T-cell (primary cell): Measurements from ENCODE around the gene RIPOR1. TPM values are rescaled to one million over a fixed set of nuclear protein-coding genes. Genes with fewer than 3 reads are reported as not detected.

Source experiments
- ATAC-seq, 4 experiments: fragments of 200-7000 bp in 3 of 4; fragments of 150-1000 bp in 1 of 4; cut with Tn5 transposase; replicated peaks in 1 of 4; 1 replicate in 3 of 4; 2 replicates in 1 of 4; pipeline ENCODE4 v1.10.0; 2021; ENCODE audit warnings: moderate library complexity in 3 of 4, mild to moderate bottlenecking in 2 of 4, moderate number of reproducible peaks in 1 of 4
- CTCF ChIA-PET, 2 donors: fragments of 300-600 bp; sonication (Branson Sonifier 250); formaldehyde crosslinking; loops; one replicate each; lab custom pipeline; 2022; ENCODE audit warnings: antibody characterized with exemption in 2 of 2; lab: Charles Lee
- POLR2A ChIA-PET, 2 donors: fragments of 300-600 bp; sonication (Branson Sonifier 250); formaldehyde crosslinking; loops; one replicate each; lab custom pipeline; 2022; ENCODE audit warnings: antibody characterized with exemption in 2 of 2; lab: Charles Lee
- DNase-seq, 35 experiments: peaks; one replicate each; pipeline versions ENCODE4 v3.0.0 to v3.0.0-alpha.2; 2013 to 2023
- H3K27ac ChIP-seq: one replicate; pipeline ENCODE4 v1.5.1; 2013; ENCODE audit warnings: low read length
- H3K27me3 ChIP-seq, 2 experiments: replicated peaks in 1 of 2; 1 replicate in 1 of 2; 2 replicates in 1 of 2; pipeline versions ENCODE4 v1.6.1 to v1.7.0; 2013; ENCODE audit warnings: low read length in 1 of 2, mixed read lengths in 1 of 2; ENCODE audit not compliant: control insufficient read depth in 2 of 2, insufficient read depth in 2 of 2; ENCODE audit errors: extremely low read depth in 1 of 2
- H3K36me3 ChIP-seq, 2 donors: 1 replicate in 1 of 2; 2 replicates in 1 of 2; pipeline versions ENCODE4 v1.6.1 to v1.7.0; 2013; ENCODE audit warnings: low read length in 1 of 2; ENCODE audit not compliant: control insufficient read depth in 2 of 2, insufficient read depth in 1 of 2; ENCODE audit errors: extremely low read depth in 1 of 2
- H3K4me1 ChIP-seq, 2 experiments: 1 replicate in 1 of 2; 2 replicates in 1 of 2; pipeline versions ENCODE4 v1.6.1 to v1.7.0; 2013; ENCODE audit warnings: low read length in 2 of 2, mixed read lengths in 1 of 2; ENCODE audit not compliant: insufficient read depth in 2 of 2, control insufficient read depth in 1 of 2; ENCODE audit errors: extremely low read depth in 1 of 2
- H3K4me3 ChIP-seq, 2 donors: 1 replicate in 1 of 2; 2 replicates in 1 of 2; pipeline versions ENCODE4 v1.5.1 to v1.7.0; 2013; ENCODE audit warnings: mild to moderate bottlenecking in 2 of 2, low read length in 1 of 2, moderate library complexity in 1 of 2; ENCODE audit not compliant: control insufficient read depth in 1 of 2; ENCODE audit errors: extremely low read depth in 1 of 2
- H3K9me3 ChIP-seq: 2 replicates; pipeline ENCODE4 v1.7.0; 2013
- H3K27ac Mint-ChIP-seq, 2 donors: one replicate each; pipeline ENCODE4 v1.8.0; 2020 to 2021; ENCODE audit warnings: mild to moderate bottlenecking in 2 of 2, mixed read lengths in 2 of 2
- H3K27me3 Mint-ChIP-seq, 2 donors: one replicate each; pipeline ENCODE4 v1.8.0; 2021 to 2022; ENCODE audit warnings: mixed read lengths in 2 of 2
- H3K36me3 Mint-ChIP-seq: one replicate; pipeline ENCODE4 v1.8.0; 2021; ENCODE audit warnings: mixed read lengths
- H3K4me1 Mint-ChIP-seq, 3 donors: one replicate each; pipeline ENCODE4 v1.8.0; 2020 to 2022; ENCODE audit warnings: mixed read lengths in 3 of 3, mild to moderate bottlenecking in 1 of 3
- H3K4me3 Mint-ChIP-seq, 3 donors: one replicate each; pipeline ENCODE4 v1.8.0; 2020 to 2022; ENCODE audit warnings: mild to moderate bottlenecking in 3 of 3, mixed read lengths in 3 of 3, moderate library complexity in 3 of 3
- H3K9me3 Mint-ChIP-seq, 3 donors: one replicate each; pipeline ENCODE4 v1.8.0; 2020 to 2022; ENCODE audit warnings: mixed read lengths in 3 of 3
- WGBS: methylation state at CpG from one replicate; pipeline ENCODE4 v1.1.5; 2013; ENCODE audit warnings: missing lambda C conversion rate; ENCODE audit not compliant: insufficient coverage; 5-methylcytosine and 5-hydroxymethylcytosine counted together
- total RNA-seq, 35 experiments: library from RNA in 6 of 35; stranded (reverse) in 6 of 35; fragments of 120-200 nt in 1 of 35; gene quantifications; one replicate each; pipeline versions ENCODE4 v1.2.1 to v1.2.4 and lab custom pipeline; 2013 to 2026

RIPOR1 gene
- total RNA-seq, 5 donors from 2014 or later (not counting 1 experiment from before 2014, with no cell fraction given): 33.9 to 60.7 (median 52.4) TPM

DNA sequence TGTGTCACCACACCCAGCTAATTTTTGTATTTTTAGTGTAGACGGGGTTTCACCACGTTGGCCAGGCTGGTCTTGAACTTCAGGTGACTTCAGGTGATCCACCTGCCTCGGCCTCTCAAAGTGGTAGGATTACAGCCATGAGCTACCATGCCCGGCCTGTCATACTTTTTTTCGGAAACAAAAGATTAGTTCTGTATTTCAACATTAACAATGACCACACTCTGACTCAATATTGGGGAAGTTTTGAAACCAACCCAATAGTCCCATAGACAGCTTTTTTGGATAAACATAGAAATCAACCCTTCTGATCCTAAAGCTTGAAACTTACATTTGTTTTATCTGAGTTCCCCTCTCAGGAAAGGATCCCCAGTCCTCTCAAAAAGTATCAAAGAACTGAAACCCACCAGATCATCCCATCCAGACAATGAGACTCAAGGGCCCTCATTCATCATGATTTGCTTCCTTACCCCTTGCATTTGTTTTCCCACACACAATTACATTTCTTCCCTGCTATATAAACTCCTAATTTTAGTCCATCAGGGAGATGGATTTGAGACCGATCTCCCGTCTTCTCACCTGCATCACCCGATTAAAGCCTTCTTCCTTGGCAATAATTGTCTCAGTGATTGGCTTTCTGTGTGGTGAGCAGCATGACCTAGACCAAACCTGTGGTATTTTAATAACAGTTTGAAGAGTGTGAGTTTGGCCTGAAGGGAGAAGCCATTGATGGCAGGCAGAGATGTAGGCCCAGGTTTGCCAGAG is 38.1 kb upstream of the RIPOR1 start:
- WGBS: 100% methylated on average over 3 of the region's 8 CpGs
- H3K4me3 ChIP-seq: no peak overlapping the region
- Mint-ChIP-seq H3K9me3 (no peaks in the 10 kb centered on the region), H3K4me3 (no peak overlapping the region), H3K27me3 (no peaks in the 10 kb centered on the region), H3K4me1 (peaks cover 7 to 31% (median 23%) of the 10 kb centered on the region in 3 donors), H3K27ac (peak overlapping the region in 1 of 2 donors; percentile 46), H3K36me3 (peaks cover 6% of the 10 kb centered on the region)
- no peak for ATAC-seq
- H3K4me1 ChIP-seq: peaks cover 0 to 9% of the 10 kb centered on the region in 2 experiments
- no peaks in the 10 kb centered on the region for H3K9me3 ChIP-seq
- no peak for DNase-seq
- H3K27ac ChIP-seq: no peak overlapping the region
- H3K27me3 ChIP-seq: no peaks in the 10 kb centered on the region
- ChIA-PET CTCF (interaction anchor here (0.6 to 2.1 kb wide), 5 partner anchors 10 to 233 kb away, joined by 3 to 7 read pairs (median 5); partner anchors contain the start of gene ATP6V0D1 (in 1 of the 2)), POLR2A (interaction anchor here (0.5 to 0.6 kb wide), 2 partner anchors 30 to 154 kb away, joined by 3 to 9 read pairs; no protein-coding TSS in a partner anchor)
- H3K36me3 ChIP-seq: peaks cover 5 to 23% of the 10 kb centered on the region in 2 donors

DNA sequence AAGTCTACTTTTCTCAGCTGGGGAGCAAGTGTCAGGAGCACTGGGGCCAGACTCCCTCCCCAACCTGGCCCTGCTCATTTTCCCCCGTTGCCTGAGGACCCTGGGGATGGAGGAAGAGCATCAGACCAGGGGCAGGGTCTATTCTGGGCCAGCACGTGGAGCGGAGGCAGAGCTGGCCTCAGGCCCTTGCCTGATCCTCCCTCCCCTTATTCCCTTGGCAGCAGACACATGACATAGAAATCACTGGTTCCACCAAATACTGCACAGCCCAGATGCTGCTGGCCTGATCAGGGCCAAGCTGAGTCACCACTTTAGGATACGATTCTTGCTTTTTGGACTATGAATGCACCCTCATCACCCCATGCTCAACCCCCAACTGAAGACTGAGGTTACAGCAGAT is 29.5 kb upstream of the RIPOR1 start:
- Histone ChIP-seq H3K36me3 (peaks cover 5 to 6% of the 10 kb centered on the region in 2 donors), H3K27me3 (no peaks in the 10 kb centered on the region), H3K4me3 (no peak overlapping the region), H3K27ac (no peak overlapping the region), H3K9me3 (no peaks in the 10 kb centered on the region), H3K4me1 (peaks cover 6 to 16% of the 10 kb centered on the region in 2 experiments)
- 94% methylated on average over 2 of the region's 4 CpGs for WGBS
- DNase-seq (no peak), ATAC-seq (no peak)
- Mint-ChIP-seq H3K27ac (peak overlapping the region; percentile 41 to 63), H3K27me3 (no peaks in the 10 kb centered on the region), H3K4me1 (peaks cover 15 to 37% (median 25%) of the 10 kb centered on the region in 3 donors), H3K36me3 (peaks cover 11% of the 10 kb centered on the region), H3K4me3 (no peak overlapping the region), H3K9me3 (no peaks in the 10 kb centered on the region)
- ChIA-PET CTCF (no interaction called here), POLR2A (no interaction called here)

DNA sequence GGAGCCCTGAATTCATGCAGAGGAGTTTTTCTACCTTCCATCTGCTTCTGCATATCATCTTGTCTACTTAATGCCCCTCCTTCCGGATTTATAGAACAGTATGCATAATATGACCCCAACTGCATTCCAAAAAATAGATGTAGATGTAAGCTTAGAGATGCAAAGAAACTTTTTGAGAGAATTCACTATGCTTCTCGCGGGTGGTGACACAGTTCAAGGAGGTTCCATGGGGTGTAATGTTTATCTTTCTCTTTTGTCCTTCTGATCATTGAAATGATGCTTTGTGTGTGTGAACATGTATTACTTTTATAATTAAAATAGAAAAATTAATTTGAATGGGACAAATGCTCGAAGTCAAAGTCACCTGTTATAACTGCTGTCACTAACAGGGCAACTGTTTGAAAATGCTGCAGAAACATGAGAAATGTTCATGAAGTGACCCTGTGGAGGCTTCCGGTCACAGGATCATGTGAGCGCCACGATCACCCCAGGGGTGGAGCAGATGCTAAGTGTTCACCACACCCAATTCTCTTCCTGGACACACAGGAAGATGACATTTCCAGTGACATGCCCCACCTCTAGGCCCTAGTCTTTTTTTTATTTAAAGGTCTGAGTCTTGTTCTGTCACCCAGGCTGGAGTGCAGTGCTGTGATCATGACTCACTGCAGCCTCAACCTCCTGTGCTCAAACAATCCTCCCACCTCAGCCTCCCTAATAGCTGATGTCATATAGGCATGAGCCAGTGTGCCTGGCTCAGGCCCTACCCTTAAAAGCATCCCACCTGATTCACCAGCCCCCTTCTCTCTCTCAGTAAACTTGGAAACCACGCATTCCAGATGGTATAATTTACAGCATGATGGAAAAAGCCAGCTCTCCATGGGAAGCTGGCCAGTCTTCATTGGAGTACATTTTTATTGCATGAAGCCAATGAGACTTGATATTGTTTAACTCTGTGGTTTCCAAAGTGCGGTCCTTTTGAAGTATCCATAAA is 24.3 kb upstream of the RIPOR1 start:
- 22% methylated on average over 4 of the region's 9 CpGs for WGBS
- Histone ChIP-seq H3K27ac (peak overlapping the region; percentile 79), H3K9me3 (no peaks in the 10 kb centered on the region), H3K27me3 (no peaks in the 10 kb centered on the region), H3K4me1 (peaks cover 23 to 59% of the 10 kb centered on the region in 2 experiments), H3K4me3 (no peak overlapping the region), H3K36me3 (no peaks in the 10 kb centered on the region)
- ChIA-PET CTCF (interaction anchor here in 1 of 2 donors (1.0 to 1.6 kb wide), 2 partner anchors 15 to 17 kb away, joined by 3 to 4 read pairs; no protein-coding TSS in a partner anchor), POLR2A (interaction anchor here in 1 of 2 donors (0.5 kb wide), 1 partner anchor 28 kb away, joined by 3 read pairs; no protein-coding TSS in a partner anchor)
- Mint-ChIP-seq H3K27ac (peak overlapping the region; percentile 96), H3K9me3 (no peaks in the 10 kb centered on the region), H3K4me3 (peak overlapping the region in 2 of 3 donors; percentile 41 to 59), H3K4me1 (peaks cover 49 to 61% (median 59%) of the 10 kb centered on the region in 3 donors), H3K36me3 (peaks cover 11% of the 10 kb centered on the region), H3K27me3 (no peaks in the 10 kb centered on the region)
- peak; percentile 86 to 94 (median 90) for ATAC-seq
- peak in 17 of 35 experiments; percentile 9 to 60 (median 25) for DNase-seq

DNA sequence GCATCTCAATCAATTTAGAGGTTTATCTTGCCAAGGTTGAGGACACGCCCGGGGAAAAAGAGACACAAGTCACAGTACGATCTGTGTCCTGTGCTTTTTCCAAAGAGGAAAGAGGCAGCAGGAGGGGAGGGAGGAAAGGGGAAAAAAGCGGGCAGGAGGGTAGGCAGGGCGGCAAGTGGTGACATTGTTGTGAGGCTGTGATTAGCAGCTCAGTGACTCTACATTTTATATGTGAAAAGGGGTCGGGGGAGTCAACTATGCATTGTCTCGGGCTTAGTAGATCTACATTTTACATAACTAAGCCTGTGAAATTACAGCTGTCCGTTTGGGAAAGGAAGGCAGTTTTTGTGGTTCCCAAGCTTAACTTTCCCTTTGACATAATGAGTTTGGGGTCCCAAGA is 22.2 kb upstream of the RIPOR1 start:
- DNase-seq: no peak
- no peaks in the 10 kb centered on the region for H3K27me3 ChIP-seq
- no peaks in the 10 kb centered on the region for H3K27me3 Mint-ChIP-seq
- no peaks in the 10 kb centered on the region for H3K36me3 ChIP-seq
- CTCF ChIA-PET: interaction anchor here (0.6 to 1.4 kb wide), 3 partner anchors 10 to 17 kb away, joined by 3 read pairs; no protein-coding TSS in a partner anchor
- peaks cover 23 to 62% of the 10 kb centered on the region in 2 experiments for H3K4me1 ChIP-seq
- peaks cover 54 to 64% (median 63%) of the 10 kb centered on the region in 3 donors for H3K4me1 Mint-ChIP-seq
- no peaks in the 10 kb centered on the region for H3K9me3 ChIP-seq
- H3K27ac Mint-ChIP-seq: peak overlapping the region; percentile 86 to 90
- POLR2A ChIA-PET: interaction anchor here in 1 of 2 donors (0.6 kb wide), 1 partner anchor 312 kb away, joined by 3 read pairs; no protein-coding TSS in a partner anchor
- H3K4me3 ChIP-seq: no peak overlapping the region
- no peaks in the 10 kb centered on the region for H3K9me3 Mint-ChIP-seq
- H3K4me3 Mint-ChIP-seq: peak overlapping the region in 1 of 3 donors; percentile 14
- H3K27ac ChIP-seq: peak overlapping the region; percentile 49
- 90% methylated on average over 3 of the region's 8 CpGs for WGBS
- H3K36me3 Mint-ChIP-seq: peaks cover 5% of the 10 kb centered on the region
- no peak for ATAC-seq

DNA sequence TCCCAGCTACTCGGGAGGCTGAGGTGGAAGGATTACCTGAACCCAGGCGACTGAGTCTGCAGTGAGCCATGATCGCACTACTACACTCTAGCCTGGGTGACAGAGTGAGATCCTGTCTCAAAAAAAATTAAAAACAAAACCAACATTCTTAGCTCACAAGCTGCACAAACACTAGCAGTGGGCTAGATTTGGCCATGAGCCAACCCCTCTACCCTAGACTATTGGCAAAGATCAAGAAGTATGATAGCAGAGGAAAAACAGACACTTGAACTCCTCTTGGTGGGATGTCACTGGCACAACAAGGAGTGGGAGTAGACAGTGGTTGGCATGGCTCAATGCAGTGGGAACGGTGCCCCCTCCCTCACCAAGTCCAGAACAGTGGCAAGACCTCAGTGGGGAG is 19.6 kb upstream of the RIPOR1 start:
- 100% methylated on average over 2 of the region's 4 CpGs for WGBS
- Histone ChIP-seq H3K36me3 (no peaks in the 10 kb centered on the region), H3K27ac (no peak overlapping the region), H3K4me1 (peaks cover 18 to 54% of the 10 kb centered on the region in 2 experiments), H3K27me3 (no peaks in the 10 kb centered on the region), H3K4me3 (no peak overlapping the region), H3K9me3 (no peaks in the 10 kb centered on the region)
- ChIA-PET POLR2A (no interaction called here), CTCF (interaction anchor here in 1 of 2 donors (0.6 kb wide), 1 partner anchor 9 kb away, joined by 4 read pairs; no protein-coding TSS in a partner anchor)
- peak in 26 of 35 experiments; percentile 7 to 57 (median 38) for DNase-seq
- Mint-ChIP-seq H3K36me3 (peaks cover 3% of the 10 kb centered on the region), H3K27ac (peak overlapping the region; percentile 79 to 81), H3K4me1 (peaks cover 45 to 52% (median 45%) of the 10 kb centered on the region in 3 donors), H3K4me3 (peak overlapping the region in 1 of 3 donors; percentile 4), H3K9me3 (no peaks in the 10 kb centered on the region), H3K27me3 (no peaks in the 10 kb centered on the region)
- ATAC-seq: peak in 3 of 4 experiments; percentile 29 to 44 (median 29)
